Fibroblast of lung (primary cell): ENCODE results near the gene PDZD4.

Experiments used
- EZH2 ChIP-seq: IDR thresholded peaks from 2 replicates; pipeline ENCODE4 v1.5.1; 2012; ENCODE audit warnings: low read length, control low read depth, mild to moderate bottlenecking; ENCODE audit errors: missing control alignments
- TF ChIP-seq, protein P1 (sequence below), 2 donors: IDR thresholded peaks in 1 of 2; conservative IDR thresholded peaks in 1 of 2; 1 replicate in 1 of 2; 2 replicates in 1 of 2; pipeline ENCODE4 v1.5.1; 2011 to 2012; ENCODE audit warnings: low read length in 2 of 2, control low read depth in 1 of 2, inconsistent platforms in 1 of 2, low read depth in 1 of 2, mild to moderate bottlenecking in 1 of 2

DNA sequence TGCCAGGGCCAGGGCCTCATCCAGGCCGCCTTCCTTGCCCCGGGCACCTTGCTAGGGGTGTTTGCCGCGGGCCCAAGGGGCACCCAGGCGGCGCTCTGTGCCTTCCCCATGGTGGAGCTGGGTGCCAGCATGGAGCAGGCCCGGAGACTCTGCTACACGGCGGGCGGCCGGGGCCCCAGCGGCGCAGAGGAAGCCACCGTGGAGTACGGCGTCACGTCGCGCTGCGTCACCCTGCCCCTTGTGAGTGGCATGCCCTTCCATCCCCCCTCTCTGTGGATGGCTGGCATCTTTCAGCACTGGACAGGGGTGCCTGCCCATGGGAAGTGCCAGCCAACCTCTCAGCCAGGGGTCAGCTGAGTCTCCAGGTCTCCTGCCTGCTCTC is 62.7 kb downstream of the PDZD4 start:
- TF ChIP-seq, protein P1, sequence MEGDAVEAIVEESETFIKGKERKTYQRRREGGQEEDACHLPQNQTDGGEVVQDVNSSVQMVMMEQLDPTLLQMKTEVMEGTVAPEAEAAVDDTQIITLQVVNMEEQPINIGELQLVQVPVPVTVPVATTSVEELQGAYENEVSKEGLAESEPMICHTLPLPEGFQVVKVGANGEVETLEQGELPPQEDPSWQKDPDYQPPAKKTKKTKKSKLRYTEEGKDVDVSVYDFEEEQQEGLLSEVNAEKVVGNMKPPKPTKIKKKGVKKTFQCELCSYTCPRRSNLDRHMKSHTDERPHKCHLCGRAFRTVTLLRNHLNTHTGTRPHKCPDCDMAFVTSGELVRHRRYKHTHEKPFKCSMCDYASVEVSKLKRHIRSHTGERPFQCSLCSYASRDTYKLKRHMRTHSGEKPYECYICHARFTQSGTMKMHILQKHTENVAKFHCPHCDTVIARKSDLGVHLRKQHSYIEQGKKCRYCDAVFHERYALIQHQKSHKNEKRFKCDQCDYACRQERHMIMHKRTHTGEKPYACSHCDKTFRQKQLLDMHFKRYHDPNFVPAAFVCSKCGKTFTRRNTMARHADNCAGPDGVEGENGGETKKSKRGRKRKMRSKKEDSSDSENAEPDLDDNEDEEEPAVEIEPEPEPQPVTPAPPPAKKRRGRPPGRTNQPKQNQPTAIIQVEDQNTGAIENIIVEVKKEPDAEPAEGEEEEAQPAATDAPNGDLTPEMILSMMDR (conservative IDR thresholded peaks at IDR 0.05 in 1 of 2, IDR thresholded peaks at IDR 0.05 in 1 of 2; ENCODE audit: low read depth in 1 of 2, low read length in 2 of 2): no peak
- no peak for TF ChIP-seq EZH2
